Keratinocyte (primary cell): ENCODE data around the gene PGLYRP3. TPM values are rescaled to one million over a fixed set of nuclear protein-coding genes. Genes with fewer than 3 reads are reported as not detected.
A peak's percentile ranks its signal among the peaks of the same experiment; 100 is the strongest.

Source experiments
- DNase-seq: peaks from one replicate; pipeline ENCODE4 v3.0.0-alpha.2; 2011; ENCODE audit warnings: low read depth, missing footprints, low spot score
- FAIRE-seq: peaks from 2 replicates; lab custom pipeline; 2011; peaks lifted over from hg19 to GRCh38; lab: Jason Lieb, UNC
- H2AFZ ChIP-seq: 2 replicates; pipeline ENCODE4 v1.6.0; 2012; ENCODE audit warnings: low read length, control low read depth, inconsistent platforms; ENCODE audit not compliant: control insufficient read depth
- H3K27ac ChIP-seq: 2 replicates; pipeline ENCODE4 v1.5.1; 2011; ENCODE audit warnings: low read length; ENCODE audit not compliant: control insufficient read depth, insufficient read depth
- H3K27me3 ChIP-seq: 3 replicates; pipeline ENCODE4 v1.6.0; 2011; ENCODE audit warnings: low read length; ENCODE audit not compliant: control insufficient read depth, insufficient read depth; ENCODE audit errors: extremely low read depth
- H3K36me3 ChIP-seq, 2 experiments: 2 replicates in 1 of 2; 3 replicates in 1 of 2; pipeline ENCODE4 v1.5.1; 2011; ENCODE audit warnings: low read length in 2 of 2, mild to moderate bottlenecking in 1 of 2; ENCODE audit not compliant: control insufficient read depth in 2 of 2, insufficient read depth in 2 of 2; ENCODE audit errors: extremely low read depth in 1 of 2
- H3K4me1 ChIP-seq: 3 replicates; pipeline ENCODE4 v1.5.1; 2011; ENCODE audit warnings: low read length; ENCODE audit not compliant: control insufficient read depth, insufficient read depth; ENCODE audit errors: extremely low read depth
- H3K4me2 ChIP-seq: 3 replicates; pipeline ENCODE4 v1.6.0; 2011; ENCODE audit warnings: low read depth, low read length; ENCODE audit not compliant: control insufficient read depth, insufficient read depth; ENCODE audit errors: extremely low read depth
- H3K4me3 ChIP-seq, 3 experiments: fragments of 200-600 bp in 1 of 3; sonication (generic) in 1 of 3; 2 replicates in 2 of 3; 3 replicates in 1 of 3; pipeline ENCODE4 v1.5.1; 2011 to 2016; ENCODE audit warnings: low read length in 3 of 3, mild to moderate bottlenecking in 3 of 3, control low read depth in 2 of 3, inconsistent platforms in 1 of 3, low read depth in 1 of 3, mixed read lengths in 1 of 3, mixed run types in 1 of 3, moderate library complexity in 1 of 3; ENCODE audit not compliant: control insufficient read depth in 2 of 3, insufficient read depth in 2 of 3; ENCODE audit errors: extremely low read depth in 1 of 3
- H3K79me2 ChIP-seq: 2 replicates; pipeline ENCODE4 v1.6.0; 2012; ENCODE audit warnings: low read length; ENCODE audit not compliant: control insufficient read depth, insufficient read depth
- H3K9ac ChIP-seq: 3 replicates; pipeline ENCODE4 v1.6.0; 2011; ENCODE audit warnings: low read length; ENCODE audit not compliant: control insufficient read depth, insufficient read depth; ENCODE audit errors: extremely low read depth
- H3K9me1 ChIP-seq: 3 replicates; pipeline ENCODE4 v1.6.0; 2011; ENCODE audit warnings: low read length; ENCODE audit not compliant: control insufficient read depth, insufficient read depth; ENCODE audit errors: extremely low read depth
- H3K9me3 ChIP-seq: 2 replicates; pipeline ENCODE4 v1.5.1; 2012; ENCODE audit warnings: low read depth, low read length; ENCODE audit not compliant: control insufficient read depth
- H4K20me1 ChIP-seq: 3 replicates; pipeline ENCODE4 v1.6.0; 2011; ENCODE audit warnings: low read length; ENCODE audit not compliant: control insufficient read depth, insufficient read depth; ENCODE audit errors: extremely low read depth
- EZH2 ChIP-seq: IDR thresholded peaks from one replicate; pipeline ENCODE4 v1.6.1; 2012; ENCODE audit warnings: inconsistent platforms, mild to moderate bottlenecking, low read length, moderate library complexity
- dilution Hi-C: fragments of 300-500 bp; cut with MboI; formaldehyde crosslinking; loops from one replicate; pipeline ENCODE4 v1.7.0; 2020; ENCODE audit warnings: low sequenced_read_pairs; ENCODE audit not compliant: extremely low pct_ligation_motif_present
- polyA plus RNA-seq, 5 experiments: library from polyadenylated mRNA; depleted of rRNA in 3 of 5; stranded (reverse) in 3 of 5; stranded (forward) in 1 of 5; unstranded in 1 of 5; fragments of >200 nt; gene quantifications; 1 replicate in 1 of 5; 2 replicates in 3 of 5; 3 replicates in 1 of 5; pipeline versions ENCODE4 v1.2.1 to v1.2.3, GENCODE V29; 2011 to 2012; ENCODE audit warnings: missing spikeins in 2 of 5, low read depth in 1 of 5, low replicate concordance in 1 of 5
- TF ChIP-seq, protein P1 (sequence below), 3 experiments: IDR thresholded peaks in 1 of 3; conservative IDR thresholded peaks in 1 of 3; optimal IDR thresholded peaks in 1 of 3; 2 replicates in 2 of 3; 3 replicates in 1 of 3; pipeline versions ENCODE3 to v1.5.1; 2011; ENCODE audit warnings: low read length in 3 of 3, mild to moderate bottlenecking in 3 of 3, moderate library complexity in 2 of 3, control low read depth in 1 of 3, inconsistent platforms in 1 of 3; ENCODE audit not compliant: insufficient read depth in 2 of 3; ENCODE audit errors: extremely low read depth in 1 of 3

The PGLYRP3 gene
- polyA plus RNA-seq, 1 donor (not counting 4 experiments of a cell fraction or from before 2014, with no cell fraction given): 0.93 TPM

DNA sequence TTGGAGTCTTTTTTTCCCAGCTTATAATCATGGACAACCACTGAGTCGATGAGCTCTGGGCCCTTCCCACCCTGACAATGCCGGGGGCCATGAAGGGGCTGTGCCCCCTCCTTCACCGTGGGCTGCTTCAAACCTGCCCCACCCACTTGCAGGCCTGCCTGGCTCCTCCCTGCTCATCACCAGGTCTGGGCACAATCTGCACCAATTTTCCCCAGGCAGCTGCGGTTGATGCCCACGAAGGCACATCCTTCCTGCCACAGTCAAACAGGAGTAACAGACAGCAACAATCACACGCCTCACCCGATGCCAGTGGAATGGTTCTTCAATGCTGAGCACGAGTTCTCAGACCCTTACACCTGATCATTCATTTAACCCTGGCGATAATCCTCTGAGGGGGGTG is 18.9 kb downstream of the PGLYRP3 start:
- H3K4me1 ChIP-seq: peaks cover 34% of the 10 kb centered on the region
- no peaks in the 10 kb centered on the region for H4K20me1 ChIP-seq
- no peak for DNase-seq
- H3K4me3 ChIP-seq: peak overlapping the region in 1 of 3 experiments; percentile 22
- peak overlapping the region; percentile 87 for H2AFZ ChIP-seq
- no peak for FAIRE-seq
- TF ChIP-seq EZH2: no peak
- TF ChIP-seq, protein P1, sequence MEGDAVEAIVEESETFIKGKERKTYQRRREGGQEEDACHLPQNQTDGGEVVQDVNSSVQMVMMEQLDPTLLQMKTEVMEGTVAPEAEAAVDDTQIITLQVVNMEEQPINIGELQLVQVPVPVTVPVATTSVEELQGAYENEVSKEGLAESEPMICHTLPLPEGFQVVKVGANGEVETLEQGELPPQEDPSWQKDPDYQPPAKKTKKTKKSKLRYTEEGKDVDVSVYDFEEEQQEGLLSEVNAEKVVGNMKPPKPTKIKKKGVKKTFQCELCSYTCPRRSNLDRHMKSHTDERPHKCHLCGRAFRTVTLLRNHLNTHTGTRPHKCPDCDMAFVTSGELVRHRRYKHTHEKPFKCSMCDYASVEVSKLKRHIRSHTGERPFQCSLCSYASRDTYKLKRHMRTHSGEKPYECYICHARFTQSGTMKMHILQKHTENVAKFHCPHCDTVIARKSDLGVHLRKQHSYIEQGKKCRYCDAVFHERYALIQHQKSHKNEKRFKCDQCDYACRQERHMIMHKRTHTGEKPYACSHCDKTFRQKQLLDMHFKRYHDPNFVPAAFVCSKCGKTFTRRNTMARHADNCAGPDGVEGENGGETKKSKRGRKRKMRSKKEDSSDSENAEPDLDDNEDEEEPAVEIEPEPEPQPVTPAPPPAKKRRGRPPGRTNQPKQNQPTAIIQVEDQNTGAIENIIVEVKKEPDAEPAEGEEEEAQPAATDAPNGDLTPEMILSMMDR (optimal IDR thresholded peaks at IDR 0.05 in 1 of 3, IDR thresholded peaks at IDR 0.05 in 1 of 3, conservative IDR thresholded peaks at IDR 0.05 in 1 of 3; ENCODE audit: extremely low read depth in 1 of 3, insufficient read depth in 2 of 3, low read length in 3 of 3): no peak
- H3K27me3 ChIP-seq: peaks cover 5% of the 10 kb centered on the region
- H3K79me2 ChIP-seq: no peaks in the 10 kb centered on the region
- no peak overlapping the region for H3K9ac ChIP-seq
- H3K9me1 ChIP-seq: no peaks in the 10 kb centered on the region
- dilution Hi-C loops: no loop called here
- H3K27ac ChIP-seq: peak overlapping the region; percentile 63
- peak overlapping the region; percentile 52 for H3K4me2 ChIP-seq
- no peaks in the 10 kb centered on the region for H3K36me3 ChIP-seq
- no peaks in the 10 kb centered on the region for H3K9me3 ChIP-seq

DNA sequence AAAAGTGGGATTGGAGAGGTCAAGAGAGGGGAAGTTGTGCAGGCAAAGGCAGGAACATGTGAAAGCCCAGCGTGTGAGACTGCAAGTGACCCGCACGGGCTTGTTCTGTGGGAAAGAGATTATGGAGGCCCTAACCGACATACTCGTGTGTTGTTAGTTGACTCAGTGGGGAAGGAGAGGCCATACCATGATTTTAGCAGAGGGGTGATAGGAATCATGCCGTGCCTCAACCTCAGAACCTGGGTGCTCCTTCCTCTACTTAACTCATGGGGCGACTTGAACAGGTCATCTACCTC is 19.3 kb downstream of the PGLYRP3 start:
- Histone ChIP-seq H3K4me3 (peak overlapping the region in 2 of 3 experiments; percentile 8 to 22), H3K27ac (peak overlapping the region; percentile 63), H4K20me1 (no peaks in the 10 kb centered on the region), H3K36me3 (no peaks in the 10 kb centered on the region), H3K9ac (peak overlapping the region; percentile 36), H3K4me1 (peaks cover 35% of the 10 kb centered on the region), H3K27me3 (peaks cover 5% of the 10 kb centered on the region), H3K4me2 (peak overlapping the region; percentile 52), H3K79me2 (no peaks in the 10 kb centered on the region), H3K9me3 (no peaks in the 10 kb centered on the region), H3K9me1 (no peaks in the 10 kb centered on the region), H2AFZ (peak overlapping the region; percentile 87)
- FAIRE-seq (peak; percentile 99), DNase-seq (peak; percentile 33)
- TF ChIP-seq, protein P1 (optimal IDR thresholded peaks at IDR 0.05 in 1 of 3, IDR thresholded peaks at IDR 0.05 in 1 of 3, conservative IDR thresholded peaks at IDR 0.05 in 1 of 3; ENCODE audit: extremely low read depth in 1 of 3, insufficient read depth in 2 of 3, low read length in 3 of 3): no peak
- no peak for TF ChIP-seq EZH2
- dilution Hi-C loops: no loop called here
